HG03159 (cell line): ENCODE data around the gene DENND1A.
"Not testable (repeated sequence)": the region's sequence is repeated elsewhere in the genome, so short reads cannot be mapped to it uniquely, and the experiment has no call there.

Experiments used
- ATAC-seq: cut with Tn5 transposase; IDR thresholded peaks from one replicate; pipeline ENCODE4 v1.9.1; 2021; ENCODE audit warnings: mild to moderate bottlenecking, moderate library complexity; ENCODE audit not compliant: unreplicated experiment

The DENND1A gene

GRCh38 chr9:123947326-123947725 lies 17.4 kb upstream of the DENND1A start:
- no peak for ATAC-seq

- ATAC-seq: no peak
Observed at GRCh38 chr9:123946101-123946821, 16.3 kb upstream of the DENND1A start.

GRCh38 chr9:123945532-123945931 lies 15.6 kb upstream of the DENND1A start:
- no peak for ATAC-seq

- ATAC-seq: not testable (repeated sequence)
Observed at GRCh38 chr9:123944464-123944863, 14.5 kb upstream of the DENND1A start.

GRCh38 chr9:123943671-123944070 lies 13.7 kb upstream of the DENND1A start:
- ATAC-seq: no peak

- ATAC-seq: no peak
Observed at GRCh38 chr9:123942542-123942941, 12.6 kb upstream of the DENND1A start.

- no peak for ATAC-seq
Observed at GRCh38 chr9:123941524-123942070, 11.7 kb upstream of the DENND1A start.

GRCh38 chr9:123940721-123941523 lies 11.0 kb upstream of the DENND1A start:
- no peak for ATAC-seq

- no peak for ATAC-seq
Observed at GRCh38 chr9:123938401-123938800, 8.5 kb upstream of the DENND1A start.

- ATAC-seq: not testable (repeated sequence)
Observed at GRCh38 chr9:123936575-123936974, 6.6 kb upstream of the DENND1A start.

- ATAC-seq: no peak
Observed at GRCh38 chr9:123933440-123934212, 3.7 kb upstream of the DENND1A start.

- peak; percentile 29 for ATAC-seq
Observed at GRCh38 chr9:123929177-123929869, 603 bp downstream of the DENND1A start.

GRCh38 chr9:123928533-123929176 lies 1.3 kb downstream of the DENND1A start:
- ATAC-seq: no peak

- ATAC-seq: no peak
Observed at GRCh38 chr9:123927625-123928532, 2.0 kb downstream of the DENND1A start.

- no peak for ATAC-seq
Observed at GRCh38 chr9:123926941-123927340, 3.0 kb downstream of the DENND1A start.

GRCh38 chr9:123925819-123926218 lies 4.1 kb downstream of the DENND1A start:
- no peak for ATAC-seq

- no peak for ATAC-seq
Observed at GRCh38 chr9:123925161-123925560, 4.8 kb downstream of the DENND1A start.

- no peak for ATAC-seq
Observed at GRCh38 chr9:123924727-123925126, 5.2 kb downstream of the DENND1A start.

GRCh38 chr9:123923884-123924283 lies 6.0 kb downstream of the DENND1A start:
- no peak for ATAC-seq
